GM12878 (cell line): ENCODE results near the gene VTCN1. TPM values are rescaled to one million over a fixed set of nuclear protein-coding genes. Genes with fewer than 3 reads are reported as not detected.

Experiments used
- ATAC-seq: fragments of 200-7000 bp; cut with Tn5 transposase; 3 replicates; pipeline ENCODE4 v1.9.1; 2020; ENCODE audit warnings: mild to moderate bottlenecking, moderate library complexity
- BruUV-seq: library from RNA; stranded (reverse); fragments of 400-500 nt; replicated peaks from 2 replicates; lab custom pipeline; 2021; lab: Mats Ljungman, UMichigan
- CTCF ChIA-PET: fragments of 300-600 bp; sonication (Branson Sonifier 250); formaldehyde crosslinking; extraction: SDS; loops from one replicate; lab custom pipeline; 2021; ENCODE audit warnings: inconsistent platforms; lab: Yijun Ruan, JAX
- POLR2A ChIA-PET: fragments of 350-600 bp; formaldehyde crosslinking; extraction: SDS; loops from one replicate; lab custom pipeline; 2021; ENCODE audit warnings: inconsistent platforms; lab: Charles Lee
- RAD21 ChIA-PET: fragments of 300-600 bp; sonication (Branson Sonifier 250); formaldehyde crosslinking; loops from one replicate; lab custom pipeline; 2023; ENCODE audit warnings: antibody characterized with exemption; ENCODE audit not compliant: unreplicated experiment; lab: Charles Lee
- SMC1A ChIA-PET: fragments of 300-600 bp; sonication (Branson Sonifier 250); formaldehyde crosslinking; loops from one replicate; lab custom pipeline; 2023; ENCODE audit not compliant: unreplicated experiment, uncharacterized antibody; lab: Charles Lee
- DNase-seq: peaks from one replicate; pipeline ENCODE4 v3.0.0-alpha.2; 2011; ENCODE audit warnings: low read depth, low spot score
- FAIRE-seq: peaks from 3 replicates; lab custom pipeline; 2011; peaks lifted over from hg19 to GRCh38; lab: Jason Lieb, UNC
- H2AFZ ChIP-seq: 2 replicates; pipeline ENCODE4 v1.6.0; 2011; ENCODE audit warnings: low read depth, low read length, control low read depth; ENCODE audit not compliant: control insufficient read depth
- H3K27ac ChIP-seq: 2 replicates; pipeline ENCODE4 v1.5.1; 2011; ENCODE audit warnings: control low read depth; ENCODE audit not compliant: control insufficient read depth, insufficient read depth
- H3K27me3 ChIP-seq, 2 experiments: replicated peaks in 1 of 2; 2 replicates each; pipeline versions ENCODE4 v1.6.0 to v1.6.1; 2011; ENCODE audit warnings: low read length in 1 of 2; ENCODE audit not compliant: control insufficient read depth in 2 of 2, insufficient read depth in 2 of 2
- H3K36me3 ChIP-seq, 2 experiments: 2 replicates each; pipeline ENCODE4 v1.5.1; 2011; ENCODE audit warnings: low read length in 1 of 2; ENCODE audit not compliant: control insufficient read depth in 2 of 2, insufficient read depth in 2 of 2
- H3K4me1 ChIP-seq: 2 replicates; pipeline ENCODE4 v1.6.1; 2011; ENCODE audit warnings: mild to moderate bottlenecking, low read length, moderate library complexity, mixed read lengths; ENCODE audit not compliant: control insufficient read depth, insufficient read depth
- H3K4me2 ChIP-seq: 2 replicates; pipeline ENCODE4 v1.6.0; 2011; ENCODE audit warnings: control low read depth; ENCODE audit not compliant: control insufficient read depth, insufficient read depth
- H3K4me3 ChIP-seq: fragments of 200-600 bp; sonication (generic); 2 replicates; pipeline ENCODE4 v1.5.1; 2016
- H3K79me2 ChIP-seq: 2 replicates; pipeline ENCODE4 v1.6.0; 2011; ENCODE audit warnings: low read length; ENCODE audit not compliant: control insufficient read depth, insufficient read depth
- H3K9ac ChIP-seq: 2 replicates; pipeline ENCODE4 v1.8.0; 2011; ENCODE audit warnings: low read length, control low read depth, mixed read lengths; ENCODE audit not compliant: control insufficient read depth, insufficient read depth
- H3K9me3 ChIP-seq: replicated peaks from 3 replicates; pipeline ENCODE4 v1.5.1; 2011; ENCODE audit warnings: mild to moderate bottlenecking, low read length; ENCODE audit not compliant: control insufficient read depth, insufficient read depth
- H4K20me1 ChIP-seq: 2 replicates; pipeline ENCODE4 v1.6.0; 2011; ENCODE audit not compliant: control insufficient read depth, insufficient read depth
- ASH2L ChIP-seq: fragments of 300-600, 200-600 bp; sonication (generic); IDR thresholded peaks from 2 replicates; pipeline ENCODE4 v1.6.1; 2017; ENCODE audit warnings: low read depth, mild to moderate bottlenecking, borderline replicate concordance
- ATF2 ChIP-seq: IDR thresholded peaks from 2 replicates; pipeline ENCODE4 v1.6.1; 2012; ENCODE audit warnings: low read length, inconsistent platforms
- CHD2 ChIP-seq: IDR thresholded peaks from 2 replicates; pipeline ENCODE4 v1.6.1; 2011; ENCODE audit warnings: low read depth, low read length, improper control_type of control experiment, borderline replicate concordance
- IRF3 ChIP-seq: fragments of 450-650 bp; IDR thresholded peaks from 2 replicates; pipeline ENCODE4 v1.6.1; 2014; ENCODE audit warnings: mild to moderate bottlenecking
- MYC ChIP-seq: IDR thresholded peaks from 2 replicates; pipeline ENCODE4 v1.6.1; 2011; ENCODE audit warnings: mild to moderate bottlenecking, low read length, moderate library complexity, inconsistent platforms; ENCODE audit not compliant: insufficient read depth, insufficient replicate concordance, insufficient read length, severe bottlenecking
- NFYA ChIP-seq: IDR thresholded peaks from 2 replicates; pipeline ENCODE4 v1.6.1; 2011; ENCODE audit warnings: low read depth, mild to moderate bottlenecking, low read length, improper control_type of control experiment, borderline replicate concordance
- NR2C1 ChIP-seq: fragments of 450-650 bp; IDR thresholded peaks from 2 replicates; pipeline ENCODE4 v1.6.1; 2017; ENCODE audit warnings: antibody characterized with exemption, mild to moderate bottlenecking, moderate library complexity
- PML ChIP-seq: IDR thresholded peaks from 2 replicates; pipeline ENCODE4 v1.6.1; 2012; ENCODE audit warnings: low read length, inconsistent platforms
- TAF1 ChIP-seq: IDR thresholded peaks from 2 replicates; pipeline ENCODE4 v1.6.1; 2011; ENCODE audit warnings: mild to moderate bottlenecking, low read depth, low read length, borderline replicate concordance
- ZBTB40 ChIP-seq: fragments of 450-650 bp; IDR thresholded peaks from 2 replicates; pipeline ENCODE4 v1.6.1; 2016; ENCODE audit warnings: mild to moderate bottlenecking, moderate library complexity, borderline replicate concordance
- WGBS: methylation state at CpG from one replicate; pipeline ENCODE4 v1.1.6; 2016; ENCODE audit warnings: low lambda C conversion rate; ENCODE audit not compliant: insufficient replicate concordance, insufficient coverage; ENCODE audit errors: missing lambda C conversion rate; 5-methylcytosine and 5-hydroxymethylcytosine counted together
- in situ Hi-C: fragments of 300-500 bp; cut with MboI; formaldehyde crosslinking; loops from 9 replicates; pipeline ENCODE4 v1.14.3; 2018; ENCODE audit warnings: mixed read lengths
- intact Hi-C: fragments of 100-400 bp; cut with micrococcal nuclease; formaldehyde crosslinking; loops from one replicate; pipeline ENCODE4 v1.14.2; 2022; ENCODE audit not compliant: unreplicated experiment
- polyA plus RNA-seq, 11 experiments: library from polyadenylated mRNA; depleted of rRNA in 4 of 11; unstranded in 6 of 11; stranded (reverse) in 5 of 11; fragments of >200 nt; fragmentation: Nextera tagmentation in 4 of 11; fragmentation: Illumina TruSeq in 1 of 11; extraction: Ambion mirVana in 4 of 11; extraction: Trizol in 1 of 11; gene quantifications; 1 replicate in 1 of 11; 2 replicates in 10 of 11; pipeline versions ENCODE4 v1.2.1 to v1.2.3, GENCODE V29; 2011 to 2016; ENCODE audit warnings: inconsistent platforms in 2 of 11, missing spikeins in 2 of 11, low read depth in 1 of 11
- total RNA-seq, 4 experiments: library from RNA; depleted of rRNA in 3 of 4; stranded (reverse); fragments of >200 nt in 3 of 4; fragmentation: Illumina TruSeq in 1 of 4; extraction: Trizol in 1 of 4; gene quantifications; 2 replicates each; pipeline versions ENCODE4 v1.2.1 to v1.2.3, GENCODE V29; 2013 to 2021

The VTCN1 gene
- total and polyA plus RNA-seq, 10 of the 15 experiments (the other 5 are each of a cell fraction or from before 2014, with no cell fraction given): not detected

- no peak for TF ChIP-seq ZBTB40
Measured at GRCh38 chr1:117201808-117202207, 8.9 kb downstream of the VTCN1 start (continued).

GRCh38 chr1:117198097-117198496, 12.6 kb downstream of the VTCN1 start:
- CTCF ChIA-PET: no interaction called here
- WGBS: 43% methylated on average over 2 of the region's 2 CpGs
- FAIRE-seq: no peak

More at GRCh38 chr1:117198097-117198496, 12.6 kb downstream of the VTCN1 start:
- H3K36me3 ChIP-seq: no peaks in the 10 kb centered on the region
- in situ Hi-C loops (no loop called here), intact Hi-C loops (no loop called here)
- no peak overlapping the region for H2AFZ ChIP-seq
- no peaks in the 10 kb centered on the region; a peak in 2 of 4 replicates for H3K27me3 ChIP-seq
- H4K20me1 ChIP-seq: no peaks in the 10 kb centered on the region
- no peak for DNase-seq
- SMC1A ChIA-PET: no interaction called here
- TF ChIP-seq PML: no peak
- no peak for TF ChIP-seq CHD2
- no peak for TF ChIP-seq ASH2L
- TF ChIP-seq NFYA: no peak
- no peak for TF ChIP-seq ATF2
- TF ChIP-seq MYC: no peak
- no peak for TF ChIP-seq TAF1
- no peak for TF ChIP-seq NR2C1
- no peak for TF ChIP-seq IRF3
- H3K9me3 ChIP-seq: no peaks in the 10 kb centered on the region
- POLR2A ChIA-PET: no interaction called here
- no TSS peak for BruUV-seq
- ATAC-seq: no peak
- no peaks in the 10 kb centered on the region for H3K4me1 ChIP-seq
- H3K4me2 ChIP-seq: no peak overlapping the region
- H3K27ac ChIP-seq: no peak overlapping the region
- H3K79me2 ChIP-seq: no peaks in the 10 kb centered on the region
- no peak overlapping the region for H3K4me3 ChIP-seq
- RAD21 ChIA-PET: no interaction called here
- no peak overlapping the region for H3K9ac ChIP-seq
